Prostate gland (tissue), 2 donors: Measurements from ENCODE around the gene ENDOV. TPM values are rescaled to one million over a fixed set of nuclear protein-coding genes. Genes with fewer than 3 reads are reported as not detected.

Experiments used
- microRNA-seq: library from miRNA; unstranded; fragments of <30 nt; microRNA quantifications from one replicate; pipeline ENCODE4, GENCODE V29; 2016
- small RNA-seq, 2 donors: library from RNA; depleted of rRNA; stranded (forward); fragments of <200 nt; gene quantifications; one replicate each; pipeline ENCODE3, GENCODE V24; 2016
- total RNA-seq, 2 donors: library from RNA; depleted of rRNA; stranded (reverse); fragments of >200 nt; gene quantifications; one replicate each; pipeline ENCODE4 v1.1.0, GENCODE V29; 2016

Gene ENDOV
- total RNA-seq, 2 donors from 2014 or later, result 17.0 to 36.9 TPM

Small RNA genes within 50 kb of the gene (microRNA-seq; reads per million reads assigned to microRNA genes)
- 0.25 reads per million for gene MIR4730

Small RNA genes within 50 kb of the gene (small RNA-seq; reads per million reads assigned to genes)
- 0 to 0.10 reads per million in 2 donors for gene MIR4730

Other genes with a start within 250 kb of the ENDOV start
- 10 to 100 TPM; 10.2 to 27.3 TPM for gene CARD14, start 245.1 kb upstream of the ENDOV start, total RNA-seq
- 10 to 100 TPM; 41.2 to 95.7 TPM for gene SGSH, start 194.8 kb upstream of the ENDOV start, total RNA-seq
- 10 to 100 TPM; 16.9 to 32.4 TPM for gene SLC26A11, start 194.7 kb upstream of the ENDOV start, total RNA-seq
- gene RNF213, start 154.3 kb upstream of the ENDOV start, total RNA-seq, result 100 to 1,000 TPM in 1 of 2 donors, 10 to 100 TPM in 1; 57.7 to 112 TPM
- gene NPTX1, start 61.4 kb downstream of the ENDOV start, total RNA-seq, result under 1 TPM; 0.34 to 0.73 TPM
- 10 to 100 TPM; 30.3 to 62.5 TPM for gene RPTOR, start 129.7 kb downstream of the ENDOV start, total RNA-seq